Sciatic nerve (tissue), 2 donors: Measurements from ENCODE around the gene ASTN2. TPM values are rescaled to one million over a fixed set of nuclear protein-coding genes. Genes with fewer than 3 reads are reported as not detected.
"Not testable (repeated sequence)": the region's sequence is repeated elsewhere in the genome, so short reads cannot be mapped to it uniquely, and the experiment has no call there.

ENCODE experiments used
- ATAC-seq: fragments of 200-7000 bp; cut with Tn5 transposase; one replicate; pipeline ENCODE4 v1.9.1; 2020; ENCODE audit warnings: mild to moderate bottlenecking, moderate library complexity
- DNase-seq: peaks from one replicate; pipeline ENCODE4 v3.0.0-alpha.2; 2020; ENCODE audit warnings: low spot score
- intact Hi-C: fragments of 100-400 bp; cut with DNase I; formaldehyde crosslinking; loops from one replicate; pipeline ENCODE4 v1.14.2; 2022
- total RNA-seq: library from RNA; stranded (reverse); fragmentation: NEBNext Ultra II Directional; extraction: Animal tissue kit (Norgen Biotek cat#: 25700); gene quantifications from one replicate; pipeline ENCODE4 v1.2.1, GENCODE V29; 2021
- donor health status: DM: no; HTN: no; CAD: no.
- donor health status: DM: no; HTN: no; CAD: no.

ASTN2 gene
- total RNA-seq, 1 donor from 2014 or later: 19.1 TPM

DNA sequence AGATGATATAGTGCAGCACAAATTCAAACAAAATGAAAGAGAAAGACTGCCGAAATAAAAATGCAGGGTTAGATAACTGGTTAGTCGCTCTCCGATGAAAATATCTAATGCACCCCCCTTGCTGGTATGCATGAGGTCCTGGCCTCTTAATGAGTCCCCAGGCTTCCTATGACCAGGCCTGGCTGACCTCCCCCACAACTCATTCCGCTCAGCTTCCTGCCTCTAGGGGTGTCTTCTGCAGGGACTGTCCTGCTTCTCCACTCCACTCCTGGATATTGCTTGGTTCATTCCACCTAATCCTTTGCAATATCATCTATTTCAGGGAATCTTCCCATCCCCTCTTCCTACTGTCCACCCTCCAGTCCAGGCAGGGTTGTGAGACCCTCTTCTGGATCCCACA lies 341.8 kb downstream of the ASTN2 start:
- DNase-seq (no peak), ATAC-seq (no peak)
- intact Hi-C loops: no loop called here

DNA sequence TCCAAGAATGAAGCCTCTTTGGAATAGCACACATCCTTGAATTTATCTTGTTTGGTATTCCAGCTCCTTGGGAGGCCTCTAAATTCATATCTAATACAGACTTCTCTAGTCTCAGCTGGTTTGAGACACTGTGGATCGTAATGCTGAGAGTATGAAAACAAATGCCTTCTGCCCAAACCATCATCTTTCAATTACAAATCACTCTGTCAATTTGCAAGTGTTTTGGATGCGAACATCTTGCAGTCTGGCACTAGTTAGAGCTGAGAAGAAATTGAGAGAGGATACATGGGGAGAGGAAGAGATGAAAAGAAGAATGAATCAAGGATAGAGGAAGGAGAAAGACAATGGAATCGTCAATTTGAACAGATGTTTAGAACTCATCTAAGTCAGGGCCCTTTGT lies 342.6 kb downstream of the ASTN2 start:
- DNase-seq (no peak), ATAC-seq (no peak)
- intact Hi-C loops: no loop called here

- DNase-seq, ATAC-seq, intact Hi-C loops: not testable (repeated sequence)
Observed at GRCh38 chr9:117071673-117072207, 343.1 kb downstream of the ASTN2 start.

DNA sequence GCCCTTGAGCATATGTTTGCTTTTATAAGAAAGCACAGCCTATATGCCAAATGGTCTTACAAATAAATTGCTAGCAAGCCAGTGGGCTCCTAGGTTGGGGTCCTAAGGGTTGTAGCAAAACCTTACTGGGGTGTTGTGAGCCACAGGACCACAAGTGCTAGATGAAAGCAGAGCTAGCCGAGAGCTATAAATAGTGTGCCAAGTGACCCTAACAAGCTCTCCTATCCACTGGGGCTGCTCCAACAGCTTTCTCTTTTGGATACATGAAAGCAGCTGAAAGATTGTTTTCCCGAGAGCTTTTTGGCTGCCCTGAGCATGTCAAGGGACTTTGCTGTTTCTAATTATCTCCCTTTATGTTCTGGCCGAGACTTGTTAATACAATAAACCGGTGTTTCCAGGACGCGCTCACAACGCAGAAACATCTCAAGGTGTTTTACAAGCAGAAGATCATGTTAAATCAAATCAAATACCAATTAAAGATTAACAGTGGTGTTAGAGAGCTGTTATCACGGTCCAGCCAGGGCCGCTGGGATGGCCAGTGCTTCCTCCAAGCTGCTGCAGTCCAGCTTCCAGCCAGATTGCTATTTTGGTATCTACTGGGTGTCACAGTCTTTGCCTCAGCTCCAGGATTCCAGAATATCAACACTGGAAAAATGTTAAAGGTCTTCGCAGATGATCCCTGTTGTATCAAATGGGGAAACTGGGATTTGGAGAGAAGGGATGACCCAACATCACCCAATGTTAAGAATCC lies 351.0 kb downstream of the ASTN2 start:
- ATAC-seq (no peak), DNase-seq (no peak)
- intact Hi-C loops: no loop called here

GRCh38 chr9:117060963-117061362 lies 353.9 kb downstream of the ASTN2 start:
- intact Hi-C loops: no loop called here
- no peak for ATAC-seq
- DNase-seq: no peak

- ATAC-seq (no peak), DNase-seq (no peak)
- intact Hi-C loops: no loop called here
Observed at GRCh38 chr9:117050007-117050406, 364.9 kb downstream of the ASTN2 start.

DNA sequence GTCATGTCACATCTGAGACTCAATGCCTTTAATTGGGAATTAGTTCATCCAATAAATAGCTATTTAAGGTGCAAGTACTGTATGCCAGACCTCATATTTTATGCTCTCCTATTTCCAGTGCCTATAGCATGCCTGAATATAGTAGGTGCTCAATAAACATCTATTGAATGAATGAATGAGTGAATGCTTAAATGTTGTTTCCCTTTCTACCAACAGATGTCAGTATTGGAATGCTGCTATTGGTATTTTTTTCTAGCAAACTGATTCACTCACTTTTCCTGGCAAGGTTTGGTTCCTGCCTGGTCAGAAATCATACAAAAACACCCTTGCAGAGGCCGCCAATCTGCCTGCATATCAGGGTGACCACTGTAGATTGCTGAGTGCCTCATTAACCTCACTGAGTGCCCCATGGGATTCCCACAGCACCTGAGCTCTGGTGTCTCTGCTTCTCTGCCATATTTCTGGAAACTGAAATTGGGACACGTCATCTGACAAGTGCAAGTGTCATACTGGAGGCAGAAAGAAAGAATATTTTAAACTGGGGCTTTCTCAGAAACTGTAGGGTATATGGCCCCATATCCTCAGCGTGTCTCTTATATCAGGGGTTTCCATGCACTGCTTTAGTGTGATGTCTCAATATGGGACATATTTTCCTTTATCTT lies 368.1 kb downstream of the ASTN2 start:
- no peak for ATAC-seq
- DNase-seq: no peak
- intact Hi-C loops: no loop called here

DNA sequence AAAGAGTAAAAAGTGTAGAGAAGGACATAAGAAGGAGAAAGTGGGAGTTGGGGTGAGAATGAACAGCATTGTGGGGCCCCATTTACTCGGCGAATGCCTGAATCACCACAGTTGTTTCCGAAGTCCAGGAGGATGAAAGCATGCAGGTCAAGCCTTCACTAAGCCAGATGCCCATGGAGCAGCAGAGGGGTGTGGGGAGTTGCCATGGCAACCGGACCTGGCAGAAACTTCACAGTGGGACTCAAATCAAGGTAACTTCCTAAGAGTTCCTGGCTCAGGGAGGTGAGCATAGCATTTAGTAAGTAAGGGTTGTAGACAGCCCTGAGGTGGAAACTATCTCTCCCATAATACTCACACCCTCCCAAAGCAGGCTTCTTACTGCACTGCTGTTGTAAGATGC lies 370.6 kb downstream of the ASTN2 start:
- ATAC-seq: no peak
- intact Hi-C loops: no loop called here
- no peak for DNase-seq

GRCh38 chr9:117043159-117043558 lies 371.7 kb downstream of the ASTN2 start:
- DNase-seq (no peak), ATAC-seq (no peak)
- intact Hi-C loops: no loop called here

DNA sequence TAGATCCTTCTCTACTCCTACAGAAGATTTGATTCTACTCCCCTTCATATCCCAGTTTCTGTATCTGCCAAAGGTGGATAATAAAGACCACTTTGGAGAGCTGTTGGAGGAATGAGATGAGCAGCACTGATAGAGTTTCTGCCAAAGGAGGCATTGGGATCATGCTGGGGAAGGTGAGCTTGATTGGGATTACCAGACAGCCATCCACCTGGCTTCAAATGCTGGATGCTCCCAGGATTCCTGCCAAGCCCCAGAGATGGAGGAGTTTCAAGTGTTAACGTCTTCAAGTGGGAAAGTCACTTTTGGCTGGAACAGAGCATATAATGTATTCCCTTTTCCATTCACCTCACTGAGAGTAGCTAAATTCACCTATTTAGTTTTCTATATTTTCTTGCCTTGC lies 379.3 kb downstream of the ASTN2 start:
- no peak for DNase-seq
- ATAC-seq: no peak
- intact Hi-C loops: no loop called here

GRCh38 chr9:117034866-117035265 lies 380.0 kb downstream of the ASTN2 start:
- no peak for DNase-seq
- ATAC-seq: no peak
- intact Hi-C loops: no loop called here

DNA sequence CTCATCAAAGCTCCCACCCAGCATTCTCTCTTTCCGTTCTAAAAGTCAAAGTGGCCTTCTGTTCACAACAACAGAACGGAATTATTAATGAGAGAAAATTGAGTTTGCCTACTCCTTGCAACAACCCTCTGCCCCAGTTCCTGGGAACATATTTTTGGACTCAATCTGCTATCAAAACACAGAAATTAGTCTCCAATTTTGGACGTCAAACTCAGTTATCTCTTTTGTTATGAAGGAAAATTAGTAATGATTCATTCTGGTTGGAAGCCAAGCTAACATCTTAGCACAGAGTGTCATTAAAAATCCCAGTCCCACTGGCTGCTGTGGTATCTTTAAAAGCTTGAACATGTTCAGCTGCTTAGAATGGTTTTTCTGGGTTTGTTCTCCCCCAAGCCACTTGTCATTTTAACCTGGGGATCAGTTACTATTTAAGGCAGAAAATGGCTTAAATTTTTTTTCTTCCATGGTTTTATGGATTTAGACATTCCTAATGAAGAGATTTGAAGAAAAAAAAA lies 384.5 kb downstream of the ASTN2 start:
- DNase-seq (no peak), ATAC-seq (no peak)
- intact Hi-C loops: no loop called here

DNA sequence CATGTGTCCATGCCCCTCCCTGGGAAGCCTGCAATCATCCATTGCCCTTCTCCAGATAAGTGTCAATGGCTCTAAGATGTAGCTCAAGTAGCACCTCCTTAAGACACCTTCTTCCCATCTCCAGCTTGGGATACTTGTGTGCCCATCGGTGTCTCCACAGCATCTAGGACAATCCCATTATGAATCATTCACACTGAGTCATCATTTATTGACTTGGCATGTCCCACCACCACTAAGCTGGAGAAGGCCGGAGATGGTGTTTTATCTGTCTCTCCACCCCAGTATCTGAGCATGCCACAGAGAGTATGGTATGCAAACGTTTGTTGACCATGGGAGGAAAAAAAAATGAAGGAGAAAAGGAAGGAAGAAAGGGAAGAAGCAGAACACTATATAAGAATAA lies 385.5 kb downstream of the ASTN2 start:
- DNase-seq: no peak
- intact Hi-C loops: no loop called here
- ATAC-seq: no peak

GRCh38 chr9:117028103-117028858 lies 386.6 kb downstream of the ASTN2 start:
- intact Hi-C loops: no loop called here
- no peak for DNase-seq
- no peak for ATAC-seq

DNA sequence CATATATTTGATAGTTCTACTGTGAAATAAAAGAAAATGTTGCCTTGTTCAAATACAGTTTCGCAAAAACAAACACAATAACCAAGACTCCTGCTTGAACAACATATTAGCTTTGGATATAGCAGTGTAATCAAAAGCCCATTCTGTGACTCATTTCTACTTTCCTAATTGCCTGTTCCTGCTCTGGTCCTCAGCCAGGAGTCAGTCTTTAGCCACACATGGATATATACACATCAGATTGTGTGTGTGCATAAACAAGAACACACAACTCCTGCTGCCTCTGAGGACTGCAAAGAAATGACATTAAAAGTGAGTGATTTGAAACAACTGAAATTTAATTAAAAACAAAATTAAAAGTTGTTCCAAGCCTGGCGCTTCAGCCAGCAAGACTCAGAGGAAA lies 393.0 kb downstream of the ASTN2 start:
- ATAC-seq: no peak
- no peak for DNase-seq
- intact Hi-C loops: no loop called here

DNA sequence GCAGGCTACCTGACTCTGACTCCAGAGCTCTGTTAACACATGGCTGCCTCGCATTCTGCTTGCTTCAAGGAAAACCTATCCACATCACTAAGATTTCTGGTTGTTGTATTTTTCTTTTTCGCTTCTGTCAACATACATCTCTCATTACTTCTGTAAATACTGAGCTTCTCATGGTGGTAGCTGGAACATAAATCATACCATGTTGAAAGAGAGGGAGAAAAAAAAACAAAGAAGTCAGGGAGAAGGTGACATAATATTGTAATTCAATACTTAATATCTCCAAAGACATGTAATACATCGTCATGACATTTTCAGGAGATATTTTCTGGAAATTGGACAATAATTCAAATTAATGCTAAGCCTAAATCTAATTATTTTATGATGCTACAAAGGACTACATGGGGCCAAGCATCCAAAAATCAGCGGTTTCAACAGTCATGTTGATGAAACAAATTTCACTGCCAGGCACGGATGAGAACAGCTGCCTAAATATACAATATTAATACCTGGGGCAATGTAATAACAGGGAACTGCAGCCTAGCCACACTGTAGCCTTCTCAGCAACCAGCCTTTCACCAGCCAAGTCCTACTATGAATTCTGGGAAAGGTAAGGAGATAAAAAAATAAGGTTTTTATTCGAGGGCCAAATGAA lies 395.8 kb downstream of the ASTN2 start:
- no peak for DNase-seq
- intact Hi-C loops: no loop called here
- no peak for ATAC-seq

- intact Hi-C loops: no loop called here
- DNase-seq: no peak
- ATAC-seq: no peak
Observed at GRCh38 chr9:117017414-117017985, 397.4 kb downstream of the ASTN2 start.

GRCh38 chr9:117014061-117014460 lies 400.8 kb downstream of the ASTN2 start:
- DNase-seq: no peak
- ATAC-seq: no peak
- intact Hi-C loops: no loop called here

- no peak for DNase-seq
- no peak for ATAC-seq
- intact Hi-C loops: no loop called here
Observed at GRCh38 chr9:117013440-117013995, 401.3 kb downstream of the ASTN2 start.
